GM18870 (cell line): ENCODE results near the gene MAPRE2.

Experiments used
- ATAC-seq: cut with Tn5 transposase; IDR thresholded peaks from one replicate; pipeline ENCODE4 v1.9.1; 2021; ENCODE audit warnings: moderate library complexity; ENCODE audit not compliant: unreplicated experiment

MAPRE2 gene

GRCh38 chr18:35040988-35041814, at the start of gene MAPRE2:
Gene MAPRE2, plus strand, starts transcription at chr18:35041413. Its CDS starts 127 bp downstream, at chr18:35041540.
- peak; percentile 57 for ATAC-seq

- no peak for ATAC-seq
Observed at GRCh38 chr18:34991561-34991960, 49.7 kb upstream of the MAPRE2 start.

- no peak for ATAC-seq
Observed at GRCh38 chr18:34993289-34993688, 47.9 kb upstream of the MAPRE2 start.

GRCh38 chr18:34995746-34996145, 45.5 kb upstream of the MAPRE2 start:
- no peak for ATAC-seq

- ATAC-seq = no peak
Observed at GRCh38 chr18:34998661-34999060, 42.6 kb upstream of the MAPRE2 start.

- ATAC-seq = no peak
Observed at GRCh38 chr18:34999756-35000289, 41.4 kb upstream of the MAPRE2 start.

GRCh38 chr18:35000457-35000856, 40.8 kb upstream of the MAPRE2 start:
- ATAC-seq = no peak

- no peak for ATAC-seq
Observed at GRCh38 chr18:35002120-35002519, 39.1 kb upstream of the MAPRE2 start.

- ATAC-seq = no peak
Observed at GRCh38 chr18:35005963-35006577, 35.1 kb upstream of the MAPRE2 start.

- ATAC-seq = no peak
Observed at GRCh38 chr18:35010156-35010555, 31.1 kb upstream of the MAPRE2 start.

GRCh38 chr18:35010993-35011392, 30.2 kb upstream of the MAPRE2 start:
- ATAC-seq = no peak

GRCh38 chr18:35019933-35020332, 21.3 kb upstream of the MAPRE2 start:
- ATAC-seq = no peak

- no peak for ATAC-seq
Observed at GRCh38 chr18:35022426-35023001, 18.7 kb upstream of the MAPRE2 start.

- no peak for ATAC-seq
Observed at GRCh38 chr18:35024196-35024595, 17.0 kb upstream of the MAPRE2 start.

- ATAC-seq = no peak
Observed at GRCh38 chr18:35024965-35025364, 16.2 kb upstream of the MAPRE2 start.

- ATAC-seq = no peak
Observed at GRCh38 chr18:35026407-35027061, 14.7 kb upstream of the MAPRE2 start.

- no peak for ATAC-seq
Observed at GRCh38 chr18:35027206-35027605, 14.0 kb upstream of the MAPRE2 start.

- ATAC-seq = no peak
Observed at GRCh38 chr18:35028536-35028935, 12.7 kb upstream of the MAPRE2 start.

- ATAC-seq = no peak
Observed at GRCh38 chr18:35029103-35029502, 12.1 kb upstream of the MAPRE2 start.

- peak; percentile 93 for ATAC-seq
Observed at GRCh38 chr18:35029770-35030169, 11.4 kb upstream of the MAPRE2 start.

GRCh38 chr18:35030277-35030989, 10.8 kb upstream of the MAPRE2 start:
- ATAC-seq = peak; percentile 27
